NCI-H1694 (cell line): ENCODE data around the gene PNPLA3.
A peak's percentile ranks its signal among the peaks of the same experiment; 100 is the strongest.

ENCODE experiments used
- DNase-seq: peaks from one replicate; lab custom pipeline; 2025; lab: John Stamatoyannopoulos, UW

PNPLA3 gene

GRCh38 chr22:43923631-43924464 is at the start of gene PNPLA3:
Gene PNPLA3 (plus strand): TSS chr22:43923805. CDS start chr22:43923912, 107 bp downstream.
- peak; percentile 65 for DNase-seq

GRCh38 chr22:43876866-43877509 is 46.6 kb upstream of the PNPLA3 start:
- DNase-seq = no peak

GRCh38 chr22:43878079-43878795 is 45.4 kb upstream of the PNPLA3 start:
- DNase-seq = no peak

- no peak for DNase-seq
Measured at GRCh38 chr22:43878831-43879550, 44.6 kb upstream of the PNPLA3 start.

GRCh38 chr22:43879901-43880540 is 43.6 kb upstream of the PNPLA3 start:
- DNase-seq = no peak

- DNase-seq = no peak
Measured at GRCh38 chr22:43880541-43880991, 43.0 kb upstream of the PNPLA3 start.

- DNase-seq = no peak
Measured at GRCh38 chr22:43881091-43882061, 42.2 kb upstream of the PNPLA3 start.

- DNase-seq = no peak
Measured at GRCh38 chr22:43882122-43882767, 41.4 kb upstream of the PNPLA3 start.

- peak; percentile 81 for DNase-seq
Measured at GRCh38 chr22:43883012-43883661, 40.5 kb upstream of the PNPLA3 start.

GRCh38 chr22:43883719-43884415 is 39.7 kb upstream of the PNPLA3 start:
- no peak for DNase-seq

- peak; percentile 40 for DNase-seq
Measured at GRCh38 chr22:43884600-43885318, 38.8 kb upstream of the PNPLA3 start.

- DNase-seq = no peak
Measured at GRCh38 chr22:43885319-43885671, 38.3 kb upstream of the PNPLA3 start.

- no peak for DNase-seq
Measured at GRCh38 chr22:43885786-43886185, 37.8 kb upstream of the PNPLA3 start.

- DNase-seq = no peak
Measured at GRCh38 chr22:43886231-43886630, 37.4 kb upstream of the PNPLA3 start.

GRCh38 chr22:43887391-43887790 is 36.2 kb upstream of the PNPLA3 start:
- DNase-seq = no peak

- no peak for DNase-seq
Measured at GRCh38 chr22:43888740-43889139, 34.9 kb upstream of the PNPLA3 start.

- DNase-seq = no peak
Measured at GRCh38 chr22:43889201-43889859, 34.3 kb upstream of the PNPLA3 start.
